NB4 (cell line): ENCODE measurements around the gene SEPTIN12.

Source experiments
- CTCF ChIP-seq: IDR thresholded peaks from one replicate; pipeline ENCODE4 v1.5.1; 2012; ENCODE audit warnings: low read depth, low read length
- MAX ChIP-seq: IDR thresholded peaks from 2 replicates; pipeline ENCODE4 v1.6.1; 2011; ENCODE audit warnings: low read depth, low read length
- MYC ChIP-seq: IDR thresholded peaks from 2 replicates; pipeline ENCODE4 v1.6.1; 2011; ENCODE audit warnings: low read depth, low read length
- POLR2A ChIP-seq: IDR thresholded peaks from 2 replicates; pipeline ENCODE4 v1.6.1; 2011; ENCODE audit warnings: mild to moderate bottlenecking; ENCODE audit not compliant: insufficient read length; ENCODE audit errors: extremely low read depth

GRCh38 chr16:4831616-4832015 lies 43.5 kb upstream of the SEPTIN12 start:
- TF ChIP-seq POLR2A (no peak), CTCF (no peak), MYC (no peak), MAX (no peak)
